Measurements from ENCODE around the gene SEMA3A. TPM values are rescaled to one million over a fixed set of nuclear protein-coding genes. Genes with fewer than 3 reads are reported as not detected.
A peak's percentile ranks its signal among the peaks of the same experiment; 100 is the strongest.

SEMA3A gene
- total and polyA plus RNA-seq, 2 experiments from 2014 or later: 24.5 to 48.4 TPM

GRCh38 chr7:84085147-84085546 is 109.4 kb downstream of the SEMA3A start:
- Histone ChIP-seq H3K9ac (no peak overlapping the region), H3F3A (ENCODE audit: insufficient read depth) (no peaks in the 10 kb centered on the region), H3K9me2 (ENCODE audit: insufficient read depth) (no peaks in the 10 kb centered on the region), H3K79me2 (ENCODE audit: insufficient read depth) (no peaks in the 10 kb centered on the region), H3K9me3 (ENCODE audit: low read depth) (no peaks in the 10 kb centered on the region), H3K4me3 (no peak overlapping the region), H3K4me1 (ENCODE audit: insufficient read depth) (peaks cover 26% of the 10 kb centered on the region), H3K27ac (no peak overlapping the region), H3K27me3 (replicated peaks; ENCODE audit: insufficient read depth) (no peaks in the 10 kb centered on the region), H2AFZ (peak overlapping the region; percentile 29; the same call in 1 of the 2 replicates), H3K4me2 (ENCODE audit: unreplicated experiment) (peak overlapping the region; percentile 14), H3K36me3 (ENCODE audit: low read depth) (no peaks in the 10 kb centered on the region), H4K20me1 (ENCODE audit: insufficient read depth) (no peaks in the 10 kb centered on the region)
- WGBS, 2 experiments (ENCODE audit: low coverage in 1 of 2, low lambda C conversion rate in 2 of 2, missing lambda C conversion rate in 2 of 2): 4 to 6% methylated on average over 1 of the region's 1 CpG
- TF ChIP-seq EZH2 (IDR thresholded peaks at IDR 0.05; ENCODE audit: insufficient read depth, poor library complexity, severe bottlenecking): no peak
- no peak for TF ChIP-seq EZH2phosphoT487 (IDR thresholded peaks at IDR 0.05; ENCODE audit: insufficient read depth, low read depth)
- DNase-seq: peak; percentile 54
- in situ Hi-C loops (cut with MboI): no loop called here

- DNase-seq: no peak
- peaks cover 20% of the 10 kb centered on the region for H3K4me1 ChIP-seq (ENCODE audit: insufficient read depth)
- in situ Hi-C loops (cut with MboI): no loop called here
- no peak overlapping the region for H3K4me3 ChIP-seq
- H3K27ac ChIP-seq: no peak overlapping the region
- WGBS, 2 experiments (ENCODE audit: low coverage in 1 of 2, low lambda C conversion rate in 2 of 2, missing lambda C conversion rate in 2 of 2): 39 to 41% methylated on average over 2 of the region's 2 CpGs
- no peaks in the 10 kb centered on the region for H3K9me3 ChIP-seq (ENCODE audit: low read depth)
- H3K4me2 ChIP-seq (ENCODE audit: unreplicated experiment): no peak overlapping the region
- H3K79me2 ChIP-seq (ENCODE audit: insufficient read depth): no peaks in the 10 kb centered on the region
- TF ChIP-seq EZH2phosphoT487 (IDR thresholded peaks at IDR 0.05; ENCODE audit: insufficient read depth, low read depth) (no peak), EZH2 (IDR thresholded peaks at IDR 0.05; ENCODE audit: insufficient read depth, poor library complexity, severe bottlenecking) (no peak)
- no peaks in the 10 kb centered on the region for H3K27me3 ChIP-seq (replicated peaks; ENCODE audit: insufficient read depth)
- H3F3A ChIP-seq (ENCODE audit: insufficient read depth): no peaks in the 10 kb centered on the region
- H3K9me2 ChIP-seq (ENCODE audit: insufficient read depth): no peaks in the 10 kb centered on the region
- H4K20me1 ChIP-seq (ENCODE audit: insufficient read depth): no peaks in the 10 kb centered on the region
- H2AFZ ChIP-seq: no peak overlapping the region
- no peaks in the 10 kb centered on the region for H3K36me3 ChIP-seq (ENCODE audit: low read depth)
- no peak overlapping the region for H3K9ac ChIP-seq
These were observed 110.7 kb downstream of the SEMA3A start for GRCh38 chr7:84083846-84084245.

GRCh38 chr7:84081973-84082522 is 112.5 kb downstream of the SEMA3A start:
- in situ Hi-C loops (cut with MboI): no loop called here
- 57 to 59% methylated on average over 3 of the region's 3 CpGs for WGBS, 2 experiments (ENCODE audit: low coverage in 1 of 2, low lambda C conversion rate in 2 of 2, missing lambda C conversion rate in 2 of 2)
- H3K27me3 ChIP-seq (replicated peaks; ENCODE audit: insufficient read depth): no peaks in the 10 kb centered on the region
- no peaks in the 10 kb centered on the region for H3K79me2 ChIP-seq (ENCODE audit: insufficient read depth)
- H3K9me2 ChIP-seq (ENCODE audit: insufficient read depth): no peaks in the 10 kb centered on the region
- TF ChIP-seq EZH2phosphoT487 (IDR thresholded peaks at IDR 0.05; ENCODE audit: insufficient read depth, low read depth): no peak
- no peak overlapping the region for H3K4me3 ChIP-seq
- no peak overlapping the region for H3K4me2 ChIP-seq (ENCODE audit: unreplicated experiment)
- H2AFZ ChIP-seq: 0 out of 2 replicates have a peak overlapping the region, but pooled peaks have one; percentile 43
- H4K20me1 ChIP-seq (ENCODE audit: insufficient read depth): no peaks in the 10 kb centered on the region
- H3K9me3 ChIP-seq (ENCODE audit: low read depth): no peaks in the 10 kb centered on the region
- no peak overlapping the region for H3K9ac ChIP-seq
- H3K36me3 ChIP-seq (ENCODE audit: low read depth): no peaks in the 10 kb centered on the region
- DNase-seq: no peak
- H3K4me1 ChIP-seq (ENCODE audit: insufficient read depth): peaks cover 15% of the 10 kb centered on the region
- no peak overlapping the region for H3K27ac ChIP-seq
- H3F3A ChIP-seq (ENCODE audit: insufficient read depth): no peaks in the 10 kb centered on the region

- no peak overlapping the region for H3K4me3 ChIP-seq
- WGBS, 2 experiments (ENCODE audit: low coverage in 1 of 2, low lambda C conversion rate in 2 of 2, missing lambda C conversion rate in 2 of 2): 82 to 88% methylated on average over 4 of the region's 4 CpGs
- no peak overlapping the region for H3K4me2 ChIP-seq (ENCODE audit: unreplicated experiment)
- in situ Hi-C loops (cut with MboI): no loop called here
- H2AFZ ChIP-seq: no peak overlapping the region
- no peaks in the 10 kb centered on the region for H3K9me3 ChIP-seq (ENCODE audit: low read depth)
- no peak overlapping the region for H3K9ac ChIP-seq
- TF ChIP-seq EZH2phosphoT487 (IDR thresholded peaks at IDR 0.05; ENCODE audit: insufficient read depth, low read depth) (no peak), EZH2 (IDR thresholded peaks at IDR 0.05; ENCODE audit: insufficient read depth, poor library complexity, severe bottlenecking) (no peak)
- H3F3A ChIP-seq (ENCODE audit: insufficient read depth): no peaks in the 10 kb centered on the region
- no peak for DNase-seq
- peaks cover 13% of the 10 kb centered on the region for H3K4me1 ChIP-seq (ENCODE audit: insufficient read depth)
- no peaks in the 10 kb centered on the region for H3K36me3 ChIP-seq (ENCODE audit: low read depth)
- no peaks in the 10 kb centered on the region for H3K27me3 ChIP-seq (replicated peaks; ENCODE audit: insufficient read depth)
- no peaks in the 10 kb centered on the region for H4K20me1 ChIP-seq (ENCODE audit: insufficient read depth)
- no peak overlapping the region for H3K27ac ChIP-seq
- no peaks in the 10 kb centered on the region for H3K79me2 ChIP-seq (ENCODE audit: insufficient read depth)
- no peaks in the 10 kb centered on the region; the same call in 1 of the 2 replicates for H3K9me2 ChIP-seq (ENCODE audit: insufficient read depth)
These were observed 117.3 kb downstream of the SEMA3A start for GRCh38 chr7:84077336-84077735.

- Histone ChIP-seq H3K27ac (no peak overlapping the region), H3K36me3 (ENCODE audit: low read depth) (no peaks in the 10 kb centered on the region), H3K79me2 (ENCODE audit: insufficient read depth) (no peaks in the 10 kb centered on the region), H3K4me3 (no peak overlapping the region), H4K20me1 (ENCODE audit: insufficient read depth) (no peaks in the 10 kb centered on the region), H3K9me2 (ENCODE audit: insufficient read depth) (no peaks in the 10 kb centered on the region; the same call in 1 of the 2 replicates), H3K9ac (no peak overlapping the region), H3K4me1 (ENCODE audit: insufficient read depth) (peaks cover 13% of the 10 kb centered on the region), H3K9me3 (ENCODE audit: low read depth) (no peaks in the 10 kb centered on the region), H3K27me3 (replicated peaks; ENCODE audit: insufficient read depth) (no peaks in the 10 kb centered on the region), H2AFZ (no peak overlapping the region), H3F3A (ENCODE audit: insufficient read depth) (no peaks in the 10 kb centered on the region), H3K4me2 (ENCODE audit: unreplicated experiment) (no peak overlapping the region)
- 92 to 94% methylated on average over 1 of the region's 1 CpG for WGBS, 2 experiments (ENCODE audit: low coverage in 1 of 2, low lambda C conversion rate in 2 of 2, missing lambda C conversion rate in 2 of 2)
- DNase-seq: no peak
- in situ Hi-C loops (cut with MboI): no loop called here
- TF ChIP-seq EZH2phosphoT487 (IDR thresholded peaks at IDR 0.05; ENCODE audit: insufficient read depth, low read depth): no peak
These were observed 118.4 kb downstream of the SEMA3A start for GRCh38 chr7:84076219-84076618.

All from GM23248 (cell line).